Loucy (cell line): ENCODE measurements around the gene TTC32.

Experiments
- EZH2phosphoT487 ChIP-seq: fragments of 200-600 bp; IDR thresholded peaks from 2 replicates; pipeline ENCODE4 v1.6.1; 2018; ENCODE audit warnings: antibody characterized with exemption, mild to moderate bottlenecking, moderate library complexity, borderline replicate concordance
- TF ChIP-seq, protein P1 (sequence below): fragments of 200-600 bp; sonication (generic); conservative IDR thresholded peaks from 2 replicates; pipeline ENCODE4 v1.5.1; 2014; ENCODE audit warnings: mild to moderate bottlenecking, antibody characterized with exemption, low read length

DNA sequence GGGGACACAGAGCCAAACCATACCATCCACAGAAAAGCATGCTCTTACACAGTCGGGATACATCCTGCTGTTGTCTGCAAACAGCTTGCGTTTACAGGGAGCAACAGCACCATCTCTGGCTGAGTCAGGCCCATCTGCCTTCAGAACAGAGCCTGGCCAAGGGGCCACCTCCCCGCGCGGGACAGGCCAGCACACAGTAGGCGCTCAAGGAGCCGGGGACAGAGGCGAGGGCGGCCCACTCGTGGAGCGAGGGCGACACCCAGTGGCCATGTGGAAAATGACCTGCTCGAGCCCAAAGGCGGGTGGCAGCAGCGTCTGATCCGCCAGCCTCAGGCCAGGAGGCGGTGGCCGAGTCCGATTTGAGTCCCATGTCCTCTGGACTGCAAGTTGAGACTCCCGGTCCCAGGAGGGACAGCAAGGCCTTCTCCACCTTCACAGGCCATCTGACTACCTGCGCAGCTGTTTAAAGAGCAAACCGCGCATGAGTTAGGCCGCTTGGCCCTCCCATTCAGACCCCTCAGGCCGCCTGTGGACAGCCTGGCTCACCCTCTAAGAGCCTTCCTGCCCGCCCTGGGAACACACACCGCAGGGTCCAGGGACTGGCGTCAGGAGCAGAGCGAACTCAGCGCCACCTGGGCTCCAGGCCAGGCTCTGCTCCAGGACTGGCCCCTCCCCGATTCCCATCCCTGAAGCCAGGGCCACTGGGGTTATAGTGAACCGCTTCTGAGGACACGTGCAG is 38.3 kb downstream of the TTC32 start:
- TF ChIP-seq, protein P1, sequence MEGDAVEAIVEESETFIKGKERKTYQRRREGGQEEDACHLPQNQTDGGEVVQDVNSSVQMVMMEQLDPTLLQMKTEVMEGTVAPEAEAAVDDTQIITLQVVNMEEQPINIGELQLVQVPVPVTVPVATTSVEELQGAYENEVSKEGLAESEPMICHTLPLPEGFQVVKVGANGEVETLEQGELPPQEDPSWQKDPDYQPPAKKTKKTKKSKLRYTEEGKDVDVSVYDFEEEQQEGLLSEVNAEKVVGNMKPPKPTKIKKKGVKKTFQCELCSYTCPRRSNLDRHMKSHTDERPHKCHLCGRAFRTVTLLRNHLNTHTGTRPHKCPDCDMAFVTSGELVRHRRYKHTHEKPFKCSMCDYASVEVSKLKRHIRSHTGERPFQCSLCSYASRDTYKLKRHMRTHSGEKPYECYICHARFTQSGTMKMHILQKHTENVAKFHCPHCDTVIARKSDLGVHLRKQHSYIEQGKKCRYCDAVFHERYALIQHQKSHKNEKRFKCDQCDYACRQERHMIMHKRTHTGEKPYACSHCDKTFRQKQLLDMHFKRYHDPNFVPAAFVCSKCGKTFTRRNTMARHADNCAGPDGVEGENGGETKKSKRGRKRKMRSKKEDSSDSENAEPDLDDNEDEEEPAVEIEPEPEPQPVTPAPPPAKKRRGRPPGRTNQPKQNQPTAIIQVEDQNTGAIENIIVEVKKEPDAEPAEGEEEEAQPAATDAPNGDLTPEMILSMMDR, result peak; percentile 90
- TF ChIP-seq EZH2phosphoT487, result no peak
